GM19324 (cell line): ENCODE data around the gene MAJIN.

ENCODE experiments used
- ATAC-seq: cut with Tn5 transposase; IDR thresholded peaks from one replicate; pipeline ENCODE4 v1.9.1; 2021; ENCODE audit warnings: mild to moderate bottlenecking, moderate library complexity; ENCODE audit not compliant: unreplicated experiment, low FRiP score

Gene MAJIN

GRCh38 chr11:64894812-64895452, 77.0 kb downstream of the MAJIN start:
- ATAC-seq, result no peak

- ATAC-seq, result peak; percentile 47
Measured at GRCh38 chr11:64894070-64894811, 77.7 kb downstream of the MAJIN start.

GRCh38 chr11:64893194-64894069, 78.5 kb downstream of the MAJIN start:
- no peak for ATAC-seq

- no peak for ATAC-seq
Measured at GRCh38 chr11:64892838-64893193, 79.1 kb downstream of the MAJIN start.

- ATAC-seq, result no peak
Measured at GRCh38 chr11:64892411-64892831, 79.5 kb downstream of the MAJIN start.

GRCh38 chr11:64891880-64892279, 80.0 kb downstream of the MAJIN start:
- ATAC-seq, result no peak

- ATAC-seq, result no peak
Measured at GRCh38 chr11:64891215-64891848, 80.6 kb downstream of the MAJIN start.

GRCh38 chr11:64890522-64890939, 81.4 kb downstream of the MAJIN start:
- no peak for ATAC-seq

GRCh38 chr11:64888729-64889511, 83.0 kb downstream of the MAJIN start:
- no peak for ATAC-seq

- ATAC-seq, result no peak
Measured at GRCh38 chr11:64888406-64888728, 83.5 kb downstream of the MAJIN start.
